ENCODE measurements around the gene POC1A. TPM values are rescaled to one million over a fixed set of nuclear protein-coding genes. Genes with fewer than 3 reads are reported as not detected.
"Not testable (repeated sequence)": the region's sequence is repeated elsewhere in the genome, so short reads cannot be mapped to it uniquely, and the experiment has no call there.

Gene POC1A
- total RNA-seq, 4 donors from 2014 or later, result 0.84 to 3.1 (median 2.4) TPM

- peaks cover 0 to 12% (median 0%) of the 10 kb centered on the region in 4 donors for H3K4me1 ChIP-seq
- TF ChIP-seq POLR2A (IDR thresholded peaks at IDR 0.05) (no peak), EP300 (IDR thresholded peaks at IDR 0.05) (no peak), CTCF (IDR thresholded peaks at IDR 0.05) (no peak)
- no peak for DNase-seq (ENCODE audit: low spot score in 2 of 2)
- H3K36me3 ChIP-seq, result no peaks in the 10 kb centered on the region
- no peak overlapping the region for H3K4me3 ChIP-seq
- no peak overlapping the region for H3K27ac ChIP-seq
- WGBS, 2 donors, result 100% methylated on average over 1 of the region's 1 CpG
- H3K27me3 ChIP-seq, result no peaks in the 10 kb centered on the region
- H3K9me3 ChIP-seq, result no peaks in the 10 kb centered on the region
Measured at GRCh38 chr3:52178537-52178936, 24.3 kb upstream of the POC1A start.

DNA sequence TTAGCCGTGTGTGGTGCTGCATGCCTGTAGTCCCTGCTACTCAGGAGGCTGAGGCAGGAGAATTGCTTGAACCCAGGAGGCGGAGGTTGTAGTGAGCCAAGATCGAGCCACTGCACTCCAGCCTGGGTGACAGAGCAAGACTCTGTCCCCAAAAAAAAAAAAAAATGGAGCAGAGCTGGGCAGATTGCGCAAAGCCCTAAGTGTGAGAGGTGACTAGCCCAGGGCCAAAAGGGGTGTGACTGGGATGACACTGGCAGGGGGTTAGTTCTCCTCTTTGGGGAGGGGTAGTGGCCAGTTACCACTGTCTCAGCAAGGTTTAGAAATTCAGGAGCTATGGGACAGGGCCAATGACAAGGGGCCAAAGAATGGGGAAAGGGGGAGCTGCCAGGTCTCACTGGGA is 23.9 kb upstream of the POC1A start:
- not testable (repeated sequence) for H3K27ac ChIP-seq; H3K9me3 ChIP-seq; H3K4me3 ChIP-seq; DNase-seq (ENCODE audit: low spot score in 2 of 2); H3K36me3 ChIP-seq; H3K27me3 ChIP-seq
- peaks cover 0 to 12% (median 0%) of the 10 kb centered on the region in 4 donors for H3K4me1 ChIP-seq
- 84 to 90% methylated on average over 4 of the region's 4 CpGs for WGBS, 2 donors

DNA sequence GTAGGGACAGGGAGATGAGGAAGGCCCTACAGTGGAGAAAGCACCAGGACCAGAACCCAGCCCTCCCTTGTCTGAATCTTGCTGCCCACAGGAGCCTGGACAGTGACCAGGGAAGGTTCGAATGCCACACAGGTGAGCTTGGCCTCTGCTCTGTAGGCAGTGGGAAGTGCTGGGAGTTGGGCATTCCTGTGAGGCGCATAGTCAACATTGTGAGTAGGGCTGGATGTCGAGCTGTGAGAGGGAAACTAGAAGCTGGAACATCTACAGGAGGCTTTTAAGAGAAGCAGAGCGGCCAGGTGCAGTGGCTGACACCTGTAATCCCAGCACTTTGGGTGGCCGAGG is 23.4 kb upstream of the POC1A start:
- Histone ChIP-seq H3K4me1 (peaks cover 0 to 12% (median 0%) of the 10 kb centered on the region in 4 donors), H3K4me3 (no peak overlapping the region), H3K27ac (no peak overlapping the region), H3K27me3 (no peaks in the 10 kb centered on the region), H3K36me3 (no peaks in the 10 kb centered on the region), H3K9me3 (no peaks in the 10 kb centered on the region)
- WGBS, 2 donors, result 83 to 89% methylated on average over 5 of the region's 5 CpGs
- DNase-seq (ENCODE audit: low spot score in 2 of 2), result no peak
- TF ChIP-seq EP300 (IDR thresholded peaks at IDR 0.05) (no peak), POLR2A (IDR thresholded peaks at IDR 0.05) (no peak), CTCF (IDR thresholded peaks at IDR 0.05) (no peak)

GRCh38 chr3:52176951-52177700 is 22.9 kb upstream of the POC1A start:
- TF ChIP-seq CTCF (IDR thresholded peaks at IDR 0.05) (no peak), EP300 (IDR thresholded peaks at IDR 0.05) (no peak)
- H3K4me3 ChIP-seq, result no peak overlapping the region
- 50 to 54% methylated on average over 14 to 15 of the region's 15 CpGs for WGBS, 2 donors
- H3K4me1 ChIP-seq, result peaks cover 0 to 12% (median 0%) of the 10 kb centered on the region in 4 donors
- no peaks in the 10 kb centered on the region for H3K9me3 ChIP-seq
- H3K27ac ChIP-seq, result no peak overlapping the region
- H3K27me3 ChIP-seq, result no peaks in the 10 kb centered on the region
- H3K36me3 ChIP-seq, result no peaks in the 10 kb centered on the region
- DNase-seq (ENCODE audit: low spot score in 2 of 2), result no peak

GRCh38 chr3:52176180-52176752 is 22.0 kb upstream of the POC1A start:
- DNase-seq (ENCODE audit: low spot score in 2 of 2), result no peak
- H3K27me3 ChIP-seq, result no peaks in the 10 kb centered on the region
- H3K4me3 ChIP-seq, result no peak overlapping the region
- peaks cover 0 to 4% (median 0%) of the 10 kb centered on the region in 4 donors for H3K4me1 ChIP-seq
- WGBS, 2 donors, result 84 to 85% methylated on average over 6 to 8 of the region's 8 CpGs
- H3K9me3 ChIP-seq, result no peaks in the 10 kb centered on the region
- H3K36me3 ChIP-seq, result no peaks in the 10 kb centered on the region
- H3K27ac ChIP-seq, result no peak overlapping the region
- TF ChIP-seq POLR2A (IDR thresholded peaks at IDR 0.05) (no peak), EP300 (IDR thresholded peaks at IDR 0.05) (no peak), CTCF (IDR thresholded peaks at IDR 0.05) (no peak)
